Stimulated activated CD8-positive, alpha-beta memory T cell treated with anti-CD3 and anti-CD28 coated beads, Interleukin-12 subunit alpha, Interleukin-12 subunit beta, amount 100 ng/mL, for 24 hours (primary cell): Measurements from ENCODE around the gene MLLT6.
A peak's percentile ranks its signal among the peaks of the same experiment; 100 is the strongest.

Experiments
- DNase-seq: peaks from one replicate; pipeline ENCODE4 v3.0.0-alpha.2; 2020; ENCODE audit errors: extremely low read depth

Gene MLLT6

DNA sequence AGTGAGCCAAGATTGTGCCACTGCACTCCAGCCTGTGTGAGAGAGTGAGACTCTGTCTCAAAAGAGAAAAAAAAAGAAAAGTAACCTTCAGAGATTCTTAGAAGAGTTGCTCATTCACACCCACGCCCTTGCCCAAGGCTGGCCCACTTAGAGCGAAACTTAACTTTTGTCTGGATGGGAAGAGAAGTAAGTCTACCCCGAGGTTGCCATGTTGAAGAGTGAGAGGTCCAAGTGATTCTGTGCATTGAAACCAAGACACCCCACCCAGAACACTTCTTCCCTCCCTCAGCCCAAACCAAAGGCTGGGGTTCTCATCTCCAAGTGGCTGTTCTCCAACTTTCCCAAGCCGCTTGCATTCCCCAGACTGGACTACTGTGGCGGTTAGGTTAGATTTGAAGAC is 22.7 kb downstream of the MLLT6 start:
- no peak for DNase-seq

DNA sequence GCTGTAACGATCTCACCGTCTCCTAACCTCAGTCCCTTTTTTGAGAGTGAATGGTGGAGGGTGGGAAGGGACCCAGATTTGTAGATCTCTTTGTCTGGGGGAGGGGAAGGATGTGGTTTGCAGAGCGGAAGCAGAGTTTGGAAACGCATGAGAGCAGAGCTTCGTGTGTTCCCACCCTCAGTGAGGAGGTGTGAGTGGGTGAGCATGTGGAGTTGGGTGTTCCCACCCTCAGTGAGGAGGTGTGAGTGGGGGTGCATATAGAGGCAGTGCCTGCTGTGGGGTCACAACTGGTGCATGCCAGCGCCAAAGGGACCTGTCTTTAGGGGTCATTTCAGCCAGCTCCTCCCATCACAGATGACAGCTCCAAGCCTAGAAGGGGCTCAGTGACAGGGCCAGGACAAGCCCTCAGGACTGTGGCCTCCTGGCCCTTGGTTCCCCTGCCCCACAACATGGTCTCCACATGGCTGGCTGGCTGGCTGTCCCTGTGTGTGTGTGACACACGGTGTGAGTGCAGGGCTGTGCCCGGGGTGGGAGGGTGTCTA is 23.3 kb downstream of the MLLT6 start:
- DNase-seq: no peak

DNA sequence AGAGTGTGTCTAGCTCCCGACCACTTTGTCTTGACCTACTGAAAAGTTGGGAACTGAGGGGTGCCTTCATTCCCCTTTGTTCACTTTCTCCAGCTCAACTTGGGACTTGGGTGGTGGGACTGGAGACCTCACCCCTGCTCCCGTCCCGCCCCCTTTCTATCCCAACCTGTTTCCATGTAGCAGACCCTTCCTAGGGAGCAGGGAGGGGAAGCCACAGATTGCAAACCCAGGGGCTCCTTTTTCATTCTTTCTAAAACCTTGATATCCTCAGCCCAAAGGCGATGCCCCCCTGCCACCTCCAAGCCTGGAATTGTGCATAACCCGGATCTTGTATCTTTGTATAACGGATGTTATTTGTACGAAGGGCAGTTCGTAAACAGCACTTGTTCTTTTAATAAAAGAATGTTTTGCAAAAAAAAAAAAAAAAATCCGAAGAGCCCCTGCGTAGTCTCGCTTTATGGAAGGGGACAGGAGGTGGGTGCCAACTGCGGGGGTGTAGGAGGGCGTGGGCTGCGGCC is 24.4 kb downstream of the MLLT6 start:
- no peak for DNase-seq

DNA sequence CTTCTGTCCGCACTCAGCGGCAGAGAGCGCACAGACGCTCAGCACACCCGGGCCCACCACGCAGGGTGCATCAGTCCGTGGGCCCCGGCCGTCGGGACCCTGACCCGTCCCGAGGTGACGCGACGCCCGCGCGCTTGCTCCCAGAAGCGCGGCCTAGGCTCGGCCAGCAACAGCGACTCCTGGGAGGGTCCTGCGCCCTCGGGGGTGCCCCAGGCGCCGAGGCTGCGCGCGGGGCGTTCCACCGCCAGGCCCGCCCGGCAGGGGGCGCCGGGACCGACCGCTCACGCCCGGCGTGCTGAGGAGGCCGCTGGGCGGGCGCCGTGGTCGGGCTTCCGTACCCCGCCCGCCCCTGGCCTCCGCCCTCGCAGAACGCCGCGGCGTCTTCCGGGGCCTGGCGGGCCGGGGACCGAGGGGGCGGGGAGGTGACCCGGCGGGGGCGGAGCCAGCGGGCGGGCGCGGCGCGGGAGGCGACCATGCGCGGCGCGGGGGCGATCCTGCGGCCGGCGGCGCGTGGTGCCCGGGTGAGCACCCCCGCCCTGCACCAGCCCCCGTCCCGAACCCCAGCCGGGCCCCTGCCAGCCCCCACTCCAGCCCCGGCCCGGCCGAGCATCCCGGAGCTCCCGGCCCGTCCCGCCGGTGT is 24.9 kb downstream of the MLLT6 start, which contains the start of gene CISD3:
TSS of gene CISD3 (plus strand) at position 456 of the 640 bp plus-strand sequence. CDS start at position 474, 18 bp downstream.
- peak; percentile 77 for DNase-seq

DNA sequence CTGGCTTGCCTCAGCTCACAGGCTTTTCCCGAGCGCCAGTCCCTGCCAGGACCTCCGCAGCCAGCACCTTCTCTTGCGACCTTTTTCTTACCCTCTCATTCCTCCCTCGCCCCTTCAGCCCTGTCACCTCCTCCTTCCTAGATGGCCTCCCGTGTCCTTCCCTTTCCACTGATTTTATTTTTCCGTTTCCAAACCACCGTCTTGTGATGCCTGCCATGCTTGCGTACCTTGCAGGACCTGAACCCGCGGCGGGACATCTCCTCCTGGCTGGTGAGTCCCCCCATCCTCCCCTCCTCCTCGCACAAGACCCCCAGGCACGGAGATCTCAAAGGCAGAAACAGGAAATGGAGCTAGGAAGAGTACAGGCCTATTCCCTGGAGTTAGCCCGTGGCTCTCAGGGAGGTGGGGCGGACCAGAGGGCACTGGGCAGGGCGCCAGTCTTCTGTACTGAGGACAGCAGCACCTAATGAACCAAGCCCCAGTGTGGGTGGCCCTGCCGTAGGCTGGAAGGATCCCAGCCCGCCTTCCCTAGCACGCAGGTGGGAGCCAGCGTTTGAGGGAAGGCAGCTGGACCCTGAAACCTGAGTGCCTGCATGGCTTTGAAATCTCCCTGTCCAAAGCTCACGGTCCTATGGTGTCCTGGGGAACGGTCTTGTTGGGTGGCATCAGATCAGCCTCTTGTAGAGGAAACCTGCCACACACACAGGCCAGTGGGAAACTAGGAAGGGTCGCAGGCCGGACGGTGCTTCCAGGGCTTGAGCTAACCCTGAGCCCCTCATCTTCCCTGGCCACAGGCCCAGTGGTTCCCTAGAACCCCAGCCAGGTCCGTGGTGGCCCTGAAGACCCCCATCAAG is 25.7 kb downstream of the MLLT6 start:
- DNase-seq: no peak

DNA sequence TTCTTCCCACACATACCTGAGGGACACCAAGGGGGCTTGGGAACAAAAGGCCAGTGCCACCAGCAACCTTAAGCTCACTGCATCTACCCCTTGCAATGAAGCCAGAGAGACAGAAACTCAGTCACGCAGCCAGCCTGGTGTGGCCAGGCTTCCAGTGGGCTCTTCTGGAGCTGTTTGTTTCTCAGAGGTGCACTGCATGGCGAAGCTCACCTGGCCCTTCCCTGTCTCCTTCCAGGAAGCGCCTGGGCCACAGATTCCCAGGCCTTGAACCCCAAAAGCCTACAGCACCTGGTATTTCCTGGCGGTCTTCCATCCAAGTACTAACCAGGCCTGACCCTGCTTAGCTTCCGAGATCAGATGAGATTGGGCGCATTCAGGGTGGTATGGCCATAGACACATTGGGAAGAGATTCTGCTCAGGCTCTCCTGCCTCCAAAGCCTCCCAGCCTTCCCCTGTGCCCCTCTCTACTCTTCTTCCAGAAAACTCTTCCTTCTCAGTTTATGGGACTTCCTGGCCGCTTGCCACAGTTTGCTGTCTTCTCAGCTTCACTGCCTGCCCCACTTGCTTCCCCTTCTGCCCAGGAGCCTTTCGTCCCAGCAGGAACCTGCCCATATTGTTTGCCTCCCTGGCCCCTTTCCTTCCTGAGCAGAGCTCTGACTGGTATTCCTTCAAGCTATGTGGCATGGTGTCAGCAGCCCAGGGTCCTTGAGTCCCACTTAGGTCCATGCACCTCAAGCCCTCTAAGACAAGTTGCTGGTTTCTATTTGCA is 26.6 kb downstream of the MLLT6 start:
- no peak for DNase-seq

DNA sequence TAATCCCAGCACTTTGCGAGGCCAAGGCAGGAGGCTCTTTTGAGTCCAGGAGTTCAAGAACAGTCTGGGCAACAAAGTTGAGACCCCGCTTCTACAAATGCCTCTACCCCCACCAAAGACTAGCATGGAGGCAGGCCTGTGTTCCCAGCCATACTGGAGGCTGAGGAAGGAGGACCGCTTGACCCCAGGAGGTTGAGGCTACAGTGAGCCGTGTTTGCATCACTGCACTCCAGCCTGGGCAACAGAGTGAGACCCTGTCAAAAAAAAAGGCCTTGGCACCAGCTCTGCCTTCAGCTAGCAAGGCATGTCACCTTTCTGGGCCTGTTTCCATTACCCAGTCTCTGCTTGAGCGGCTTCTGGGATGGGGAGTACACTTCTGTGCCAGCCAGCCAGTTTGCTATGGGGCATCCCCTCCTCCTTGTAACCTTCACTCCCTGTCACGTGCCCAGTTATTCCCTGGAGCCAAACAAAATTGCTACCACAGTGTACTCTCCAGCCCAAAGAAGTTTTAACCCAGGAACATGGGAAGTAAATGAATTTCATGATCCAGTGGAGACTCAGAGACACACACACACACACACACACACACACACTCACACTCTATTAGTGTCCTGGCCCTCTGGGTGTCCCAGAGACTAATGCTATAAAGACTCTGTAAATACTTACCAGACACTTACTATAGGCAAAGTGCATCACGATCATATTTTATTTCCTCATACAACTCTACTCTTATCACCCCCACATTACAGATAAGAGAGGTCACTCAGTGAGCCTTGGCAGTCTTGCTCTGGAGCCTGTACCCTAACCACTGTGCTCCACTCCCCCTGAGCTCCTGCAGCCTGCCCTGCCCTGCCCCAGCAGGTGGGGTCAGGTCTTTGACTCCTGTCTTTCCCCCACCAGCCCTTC is 27.6 kb downstream of the MLLT6 start:
- DNase-seq: no peak

DNA sequence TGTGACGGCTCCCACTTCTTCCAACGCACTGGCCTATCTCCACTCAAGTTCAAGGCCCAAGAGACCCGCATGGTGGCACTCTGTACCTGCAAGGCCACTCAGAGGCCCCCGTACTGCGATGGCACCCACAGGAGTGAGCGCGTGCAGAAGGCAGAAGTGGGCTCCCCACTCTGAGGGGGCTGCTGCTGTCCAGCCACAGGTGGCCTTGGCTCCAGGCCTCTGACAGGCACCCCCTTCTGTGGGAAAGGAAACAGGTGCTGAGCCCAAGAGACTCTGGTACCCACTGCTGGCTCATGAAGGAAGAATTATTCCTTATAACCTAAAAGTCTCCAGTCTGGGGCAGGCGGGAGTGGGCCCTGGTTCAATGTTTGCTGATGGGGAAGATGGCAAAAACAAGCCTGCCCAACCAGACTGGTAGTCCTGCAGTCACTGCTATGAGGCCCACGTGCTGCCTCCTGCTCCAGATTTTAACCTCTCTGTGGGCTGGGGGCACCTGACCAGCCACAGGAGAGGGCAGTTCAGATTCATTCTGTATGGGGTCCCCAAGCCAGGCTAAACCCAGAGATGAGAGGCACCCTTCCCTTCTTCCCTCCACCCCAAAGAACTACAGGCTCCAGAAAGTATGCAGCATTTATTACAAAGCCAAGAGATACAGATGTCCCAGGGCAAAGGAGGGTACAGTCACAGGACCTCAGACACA is 28.4 kb downstream of the MLLT6 start:
- DNase-seq: no peak

DNA sequence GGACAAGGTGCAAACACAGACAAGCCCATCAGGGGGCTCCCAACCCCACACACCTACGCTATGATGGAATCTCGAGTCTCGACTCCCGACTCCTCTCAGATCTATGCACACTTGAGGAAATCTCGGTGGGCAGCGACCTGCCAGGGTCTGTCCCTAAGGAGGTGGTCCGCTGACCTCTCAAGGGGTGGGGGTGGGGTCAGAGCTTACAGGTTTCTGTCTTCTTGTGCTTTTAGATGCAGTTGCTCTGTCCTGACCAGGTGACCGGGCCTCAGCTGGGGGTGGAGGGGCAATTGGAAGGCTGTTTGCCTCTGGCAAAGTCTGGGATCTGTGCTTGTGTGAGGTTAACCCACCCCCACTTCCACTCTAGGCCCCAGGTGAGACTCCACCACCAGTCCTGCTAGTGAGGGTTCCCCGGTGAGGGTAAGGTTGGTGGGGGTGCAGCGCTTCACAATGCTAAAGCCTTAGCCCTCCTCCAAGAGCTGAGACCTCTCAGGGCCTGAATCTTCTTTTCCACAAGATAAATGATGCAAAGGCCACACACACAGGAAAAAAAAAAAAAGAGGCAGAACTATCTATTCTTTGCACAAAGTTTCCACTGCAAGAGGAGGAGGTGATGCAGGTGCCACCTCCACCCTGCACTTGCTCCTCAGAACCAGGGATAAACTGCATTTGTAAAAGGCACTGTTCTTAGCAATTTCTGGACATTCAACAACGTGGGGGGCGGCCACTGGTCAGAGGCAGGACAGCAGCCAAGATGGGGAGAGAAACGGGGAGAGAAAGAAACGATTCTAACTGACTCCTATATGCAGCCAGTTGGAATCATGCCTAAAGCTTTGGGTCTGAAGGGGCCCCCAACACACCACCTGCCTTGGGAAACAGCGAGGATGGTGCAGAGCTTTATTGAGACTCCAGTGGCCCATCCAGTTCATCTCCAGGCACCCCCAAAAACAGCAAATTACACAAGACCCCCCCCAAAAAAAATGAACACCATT is 29.2 kb downstream of the MLLT6 start:
- no peak for DNase-seq

DNA sequence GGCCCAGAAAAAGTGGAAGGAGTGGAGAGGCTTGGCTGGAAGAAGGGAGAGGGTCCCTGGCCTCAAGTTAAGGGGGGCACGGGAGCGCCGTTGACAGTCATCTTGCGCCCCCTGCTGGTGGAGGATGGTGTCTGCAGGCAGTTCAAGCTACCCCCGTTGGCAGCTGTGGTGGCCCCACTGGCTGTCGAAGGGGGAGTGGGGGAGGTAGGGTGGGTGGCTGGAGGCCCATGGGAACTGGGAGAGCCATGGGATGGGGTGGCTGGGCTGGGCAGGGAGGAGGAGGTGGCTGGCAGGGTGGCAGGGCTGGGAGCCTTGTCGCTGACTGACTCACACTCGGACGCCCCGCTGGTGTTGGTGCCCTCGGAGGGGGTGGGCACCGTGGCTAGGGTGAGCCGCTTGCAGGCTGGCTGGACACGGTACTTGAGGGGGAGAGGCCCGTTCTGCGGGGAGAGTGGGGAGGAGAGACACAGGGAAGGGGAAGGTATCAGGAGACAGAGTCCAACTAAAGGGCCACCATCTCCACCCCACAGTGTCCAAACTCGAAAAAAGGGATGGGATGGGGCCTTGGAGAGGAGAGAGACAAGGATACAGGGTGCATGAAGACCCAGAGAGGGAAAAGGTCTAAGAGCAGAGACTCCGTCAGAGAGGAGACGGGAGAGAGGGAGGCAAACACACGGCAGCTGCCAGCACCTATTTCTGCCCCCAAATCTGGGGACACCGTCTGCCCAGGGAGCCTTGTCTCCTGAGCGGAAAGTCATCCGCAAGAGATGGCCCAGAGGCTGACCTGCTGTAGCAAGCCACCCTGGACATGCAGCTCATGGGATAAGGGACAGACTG is 30.3 kb downstream of the MLLT6 start:
- DNase-seq: peak; percentile 55

DNA sequence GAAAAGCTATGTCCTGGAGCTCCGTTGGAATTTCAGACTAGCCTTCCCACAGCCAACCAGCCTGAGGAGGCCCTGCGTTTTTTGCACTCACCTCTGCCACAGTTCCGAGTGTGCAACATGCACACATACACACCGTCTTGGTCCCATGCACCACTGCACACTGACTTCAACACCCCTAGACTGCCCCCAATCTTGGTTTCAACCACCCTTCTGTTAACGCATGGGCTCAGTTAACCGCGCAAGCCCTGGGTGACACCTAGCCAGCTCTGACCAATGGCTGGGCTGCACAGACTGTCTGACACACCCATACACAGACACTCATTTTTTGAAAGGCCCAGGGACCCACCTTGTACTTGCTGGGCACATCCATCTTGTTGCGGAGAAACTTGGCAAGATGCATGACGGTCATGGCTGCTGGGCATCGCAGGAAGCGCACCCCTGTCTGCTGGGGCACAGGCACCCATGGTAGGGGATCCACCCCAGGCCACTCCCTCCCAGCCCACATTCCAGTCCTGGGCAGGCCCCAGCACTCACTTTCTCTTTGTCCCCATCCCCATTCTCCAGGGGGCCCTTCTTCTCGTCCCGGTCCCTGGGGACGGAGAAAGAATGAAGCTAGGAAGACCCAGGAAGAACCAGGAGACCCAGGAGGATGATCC is 33.1 kb downstream of the MLLT6 start:
- no peak for DNase-seq

DNA sequence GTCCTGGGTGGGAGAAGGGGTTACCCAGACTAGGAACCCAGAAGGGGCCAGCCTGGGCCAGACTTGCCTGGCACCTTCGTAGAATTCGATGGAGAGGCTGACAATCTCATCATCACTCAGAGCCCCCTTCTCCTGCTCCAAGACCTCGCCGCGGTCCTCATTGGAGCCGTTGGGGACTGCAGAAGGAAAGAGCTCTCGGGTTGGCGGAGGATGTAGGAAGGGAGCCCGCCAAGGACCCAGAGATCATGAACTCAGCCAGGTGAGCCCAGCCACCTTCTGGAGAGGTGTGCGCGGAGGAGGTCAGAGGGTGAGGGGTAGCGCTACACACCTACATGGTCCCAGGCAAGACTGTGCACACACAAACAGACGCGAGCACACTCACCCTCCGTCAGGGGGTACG is 33.6 kb downstream of the MLLT6 start:
- no peak for DNase-seq

DNA sequence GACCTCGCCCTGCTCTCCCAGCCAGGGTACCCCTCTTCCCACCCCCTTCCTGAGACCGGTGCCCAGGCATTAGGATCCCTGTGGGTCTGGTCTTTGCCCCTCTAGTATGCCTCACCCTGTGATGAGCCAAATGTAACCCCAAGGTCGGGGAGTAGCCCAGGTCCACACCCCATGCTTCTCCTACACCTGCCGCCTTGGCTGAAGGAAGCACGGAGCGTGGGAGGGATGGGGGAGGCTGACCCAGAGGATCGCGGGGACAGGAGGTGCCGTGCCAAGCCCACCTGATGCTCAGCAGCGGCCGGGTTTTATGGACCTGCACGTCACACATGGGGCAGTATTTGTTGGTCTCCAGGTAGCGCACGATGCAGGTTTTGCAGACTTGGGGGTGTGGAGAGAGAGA is 34.2 kb downstream of the MLLT6 start:
- no peak for DNase-seq

DNA sequence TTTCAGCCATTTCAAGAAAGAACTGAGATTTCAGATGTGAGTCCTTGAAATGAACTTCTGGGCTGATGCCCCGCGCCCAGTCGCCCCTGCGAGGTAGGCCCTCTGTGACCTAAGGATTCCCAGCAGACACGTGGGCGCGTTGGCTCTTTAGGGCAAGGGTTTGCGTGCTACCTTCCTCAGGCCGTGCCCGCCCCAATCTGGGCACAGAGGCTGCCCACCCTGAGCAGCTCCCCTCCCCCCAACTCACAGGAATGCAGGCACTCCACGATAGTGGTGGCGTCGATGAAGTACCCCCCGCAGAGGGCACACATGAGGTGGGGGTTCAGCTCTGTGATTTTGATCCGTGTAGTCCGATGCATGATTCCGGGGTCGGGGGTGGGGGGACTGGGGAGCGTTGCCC is 35.0 kb downstream of the MLLT6 start:
- DNase-seq: no peak

DNA sequence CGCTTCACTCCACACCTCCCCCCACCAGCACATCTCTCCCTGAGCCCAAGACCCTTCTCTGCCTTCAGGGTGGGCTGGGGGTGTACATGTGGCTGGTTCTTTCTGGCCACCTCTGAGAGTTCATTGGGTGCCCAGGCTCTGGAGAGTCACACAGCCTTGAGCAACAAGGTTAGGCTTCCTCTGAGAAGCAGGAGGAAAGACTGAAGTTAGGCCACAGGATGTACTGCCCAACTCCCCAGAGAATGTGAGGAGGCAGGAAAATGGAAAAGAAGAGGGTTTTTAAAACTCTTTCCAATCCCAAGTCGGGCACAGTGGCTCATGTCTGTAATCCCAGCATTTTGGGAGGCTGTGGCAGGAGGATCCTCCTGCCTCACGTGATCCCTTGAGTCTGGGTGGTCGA is 35.7 kb downstream of the MLLT6 start:
- DNase-seq: no peak

DNA sequence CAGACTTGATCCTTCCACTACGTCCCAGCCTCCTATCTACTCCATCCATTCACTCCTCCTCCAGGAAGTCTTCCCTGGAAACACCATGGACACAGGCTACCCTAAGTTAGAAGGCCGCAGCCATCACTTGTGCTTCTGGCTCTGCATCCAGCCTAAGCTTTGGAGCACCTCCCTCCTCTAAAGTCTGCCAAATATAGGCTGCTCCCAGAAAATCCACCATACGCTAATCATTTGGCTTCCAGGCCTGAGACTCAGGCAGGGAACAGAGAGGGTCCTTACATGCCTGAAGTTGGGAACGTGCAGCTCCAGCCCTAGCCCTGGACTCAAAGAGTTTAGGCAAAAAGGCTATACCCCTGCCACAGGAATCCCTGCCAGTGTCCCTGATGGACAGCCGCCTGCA is 36.4 kb downstream of the MLLT6 start:
- DNase-seq: no peak

DNA sequence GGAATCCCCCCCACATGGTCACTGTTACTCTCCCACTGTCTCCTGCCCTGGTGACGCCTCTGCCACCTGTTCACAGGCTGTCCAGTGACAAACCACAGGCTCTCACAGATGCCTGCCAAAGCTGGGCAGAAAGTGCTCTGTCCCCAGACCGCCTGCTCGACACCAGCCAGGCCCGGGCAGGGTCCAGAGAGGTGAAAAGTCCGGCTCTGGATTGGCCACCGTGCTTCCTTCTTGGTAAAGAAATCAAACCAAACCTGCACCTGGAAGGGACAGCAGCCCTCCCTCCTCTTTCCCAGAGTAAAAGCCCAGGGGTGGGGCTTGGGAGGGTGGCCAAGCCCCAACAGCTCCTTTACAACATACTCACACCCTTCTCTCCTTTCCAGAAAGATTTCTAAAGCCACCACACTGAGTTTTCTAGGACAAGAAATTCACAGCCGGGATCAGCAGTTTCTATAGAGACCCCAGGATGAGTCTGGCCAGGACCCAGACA is 36.9 kb downstream of the MLLT6 start:
- DNase-seq: no peak
